Measurements from ENCODE around the gene ATG2A.

ATG2A gene

GRCh38 chr11:64872790-64873488 is 44.1 kb downstream of the ATG2A start:
- no peak for DNase-seq (ENCODE audit: low read depth in 2 of 2, low spot score in 1 of 2)

GRCh38 chr11:64871492-64871891 is 45.5 kb downstream of the ATG2A start:
- DNase-seq (ENCODE audit: low read depth in 2 of 2, low spot score in 1 of 2): no peak

DNA sequence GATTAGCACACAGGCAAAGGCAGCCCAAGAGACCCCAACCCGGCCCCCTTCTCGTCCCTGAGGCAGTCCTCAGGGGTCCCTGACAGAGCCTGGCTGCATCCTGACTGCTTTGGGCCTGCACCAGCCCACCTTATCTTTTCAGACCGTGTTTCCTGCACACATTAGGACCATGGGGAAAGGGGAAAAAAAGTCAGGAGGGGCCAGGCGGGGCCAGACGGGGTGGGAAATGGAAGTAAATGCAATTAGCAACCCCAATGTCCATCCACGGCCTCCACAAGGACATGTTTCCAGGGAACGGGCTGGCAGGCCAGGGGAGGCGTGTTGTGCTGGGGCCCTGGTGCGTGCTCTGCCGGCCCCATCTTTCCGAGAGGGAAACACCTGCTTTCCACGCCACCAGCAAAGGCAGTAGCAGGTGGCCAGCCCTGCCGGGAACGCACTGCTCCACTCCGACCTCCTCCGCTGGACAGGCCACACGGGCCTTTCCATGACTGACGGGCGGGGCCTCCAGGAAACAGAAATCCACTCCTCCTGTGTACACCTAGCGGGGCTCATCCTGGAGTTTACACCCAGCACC is 46.0 kb downstream of the ATG2A start:
- no peak for DNase-seq (ENCODE audit: low read depth in 2 of 2, low spot score in 1 of 2)

DNA sequence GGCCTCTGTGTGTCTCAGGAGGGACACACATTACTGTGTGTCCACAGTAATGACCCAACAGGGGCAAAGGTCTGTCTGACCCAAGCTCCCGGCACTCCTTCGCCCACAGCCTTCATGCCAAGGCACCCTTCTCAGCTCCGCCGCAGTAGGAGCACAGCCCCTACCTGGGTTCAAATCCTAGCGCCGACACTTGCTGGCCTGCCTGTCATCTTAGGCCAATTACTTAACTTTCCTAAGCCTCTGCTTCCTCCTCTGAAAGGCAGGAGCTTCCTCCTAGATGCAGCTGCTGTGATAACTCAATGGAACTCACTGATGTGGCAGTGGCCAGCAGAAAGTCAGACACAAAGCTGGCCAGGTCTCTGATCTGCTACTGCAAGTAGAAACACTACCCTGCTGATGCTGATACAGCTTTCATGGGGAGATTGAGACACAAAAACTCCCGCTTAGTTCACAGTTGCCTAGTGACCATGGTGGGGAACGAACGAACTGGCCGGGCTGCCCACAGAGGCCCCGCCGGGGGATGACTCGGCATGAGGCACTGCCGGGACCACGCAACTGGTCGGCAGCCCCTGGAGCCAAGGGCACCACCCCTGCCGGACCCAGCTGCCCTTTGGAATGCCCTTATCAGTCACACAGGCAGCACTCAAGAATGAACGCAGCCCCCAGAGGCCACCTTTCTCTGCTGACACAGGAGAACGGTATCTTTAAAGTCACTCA is 46.7 kb downstream of the ATG2A start:
- no peak for DNase-seq (ENCODE audit: low read depth in 2 of 2, low spot score in 1 of 2)

DNA sequence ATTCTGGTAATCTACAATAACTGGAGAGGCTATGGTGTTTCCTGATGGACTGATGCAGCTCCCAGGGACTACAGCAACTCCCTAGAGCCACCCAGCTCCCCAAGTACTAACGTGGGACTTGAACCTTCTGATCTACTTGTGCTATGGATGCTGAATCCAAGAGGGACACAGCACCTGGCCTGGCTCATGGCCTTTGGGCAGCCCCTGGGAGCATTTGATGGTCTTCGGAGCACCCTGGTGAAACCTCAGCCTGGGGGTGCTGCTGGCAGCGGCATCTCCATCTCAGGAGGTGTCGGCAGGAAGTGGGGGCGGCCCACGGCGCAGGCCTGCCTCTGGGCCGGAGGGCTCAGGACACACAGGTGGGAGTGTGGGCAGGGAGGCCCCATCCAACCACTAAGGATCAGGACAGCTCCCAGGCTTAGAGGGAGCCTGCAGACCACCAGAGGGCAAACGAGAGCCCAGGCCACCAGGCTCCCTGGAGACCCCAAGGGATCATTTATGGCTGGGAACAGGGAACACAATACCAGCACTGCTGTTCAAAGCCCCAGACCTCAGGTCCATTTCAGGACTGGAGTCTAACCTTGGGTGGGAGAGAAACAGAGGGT is 47.3 kb downstream of the ATG2A start:
- no peak for DNase-seq (ENCODE audit: low read depth in 2 of 2, low spot score in 1 of 2)

- DNase-seq (ENCODE audit: low read depth in 2 of 2, low spot score in 1 of 2): no peak
Measured at GRCh38 chr11:64868904-64869570, 48.0 kb downstream of the ATG2A start.

DNA sequence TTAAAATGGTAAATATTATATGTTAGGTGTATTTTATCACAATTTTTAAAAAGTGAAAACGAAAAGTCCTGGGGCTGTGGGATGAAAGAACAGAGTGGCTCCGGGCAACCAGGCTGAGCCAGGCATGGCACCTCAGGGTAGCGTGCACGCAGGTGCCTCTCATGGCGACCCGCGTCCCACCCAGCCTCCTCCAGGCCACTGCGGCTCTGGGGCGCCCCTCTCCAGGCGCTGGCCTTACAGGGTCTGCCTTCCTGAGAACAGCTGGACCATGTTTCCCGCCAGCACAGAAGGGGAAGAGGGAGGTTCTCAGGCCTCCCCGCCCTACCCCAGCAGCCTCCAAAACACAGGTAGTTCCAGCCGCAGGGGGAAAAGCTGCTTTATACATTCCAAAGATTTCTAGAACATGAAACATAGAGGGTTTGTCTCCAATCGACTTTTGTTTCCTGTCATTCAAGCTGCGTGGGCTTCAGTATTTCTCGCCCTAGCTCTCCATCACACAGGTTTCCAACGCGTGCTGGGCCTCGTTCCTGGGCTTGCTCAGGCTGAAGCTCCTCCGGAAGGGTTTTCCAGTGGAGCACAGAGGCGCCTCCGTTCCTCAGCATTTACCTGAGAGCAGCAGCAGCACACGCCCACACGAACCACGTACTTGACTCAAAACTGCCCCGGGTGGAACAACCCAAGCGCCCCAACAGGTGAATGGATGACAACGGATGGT is 49.1 kb downstream of the ATG2A start:
- no peak for DNase-seq (ENCODE audit: low read depth in 2 of 2, low spot score in 1 of 2)

DNA sequence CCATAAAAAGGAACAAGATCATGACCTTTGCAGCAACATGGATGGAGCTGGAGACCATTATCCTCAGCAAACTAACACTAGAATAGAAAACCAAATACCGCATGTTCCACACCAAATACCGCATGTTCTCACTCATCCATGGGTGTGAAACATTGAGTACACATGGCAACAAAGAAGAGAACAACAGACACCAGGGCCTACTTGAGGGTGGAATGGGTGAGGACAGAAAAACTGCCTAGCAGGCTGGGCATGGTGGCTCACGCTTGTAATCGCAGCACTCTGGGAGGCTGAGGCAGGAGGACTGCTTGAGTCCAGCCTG is 50.9 kb downstream of the ATG2A start:
- DNase-seq (ENCODE audit: low read depth in 2 of 2, low spot score in 1 of 2): no peak

DNA sequence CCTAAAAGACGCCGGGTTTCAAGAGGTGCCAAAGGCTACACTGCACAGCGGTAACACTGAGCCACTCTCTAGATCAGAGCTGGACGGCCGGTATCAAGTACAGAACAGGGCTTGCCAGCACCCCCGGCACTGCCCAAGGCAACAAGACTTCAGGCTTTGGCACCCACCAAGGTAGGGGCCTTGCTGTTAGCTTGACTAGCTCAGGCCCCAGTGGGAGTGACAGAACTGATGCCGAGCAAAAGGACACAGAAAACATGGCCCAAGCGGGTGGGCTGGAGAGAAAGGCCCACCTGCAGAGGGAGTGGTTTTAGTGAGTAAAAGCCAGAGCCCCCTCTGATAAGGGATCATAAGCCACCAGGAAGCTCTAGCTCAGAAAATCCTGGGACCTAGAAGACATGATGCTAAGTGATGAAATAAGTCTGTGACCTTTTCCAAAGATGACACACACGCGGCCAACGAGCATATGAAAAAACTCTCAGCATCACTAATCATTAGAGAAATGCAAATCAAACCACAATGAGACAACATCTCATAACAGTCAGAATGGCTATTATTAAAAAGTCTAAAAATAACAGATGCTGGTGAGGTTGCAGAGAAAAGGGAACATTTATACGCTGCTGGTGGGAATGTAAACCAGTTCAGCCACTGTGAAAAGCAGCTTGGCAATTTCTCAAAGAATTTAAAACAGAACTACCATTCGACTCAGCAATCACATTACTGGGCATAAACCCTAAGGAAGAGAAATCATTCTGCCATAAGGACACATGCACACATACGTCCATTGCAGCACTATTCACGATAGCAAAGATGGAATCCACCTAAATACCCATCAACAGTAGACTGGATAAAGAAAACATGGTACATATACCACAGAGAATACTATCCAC is 51.5 kb downstream of the ATG2A start:
- no peak for DNase-seq (ENCODE audit: low read depth in 2 of 2, low spot score in 1 of 2)

DNA sequence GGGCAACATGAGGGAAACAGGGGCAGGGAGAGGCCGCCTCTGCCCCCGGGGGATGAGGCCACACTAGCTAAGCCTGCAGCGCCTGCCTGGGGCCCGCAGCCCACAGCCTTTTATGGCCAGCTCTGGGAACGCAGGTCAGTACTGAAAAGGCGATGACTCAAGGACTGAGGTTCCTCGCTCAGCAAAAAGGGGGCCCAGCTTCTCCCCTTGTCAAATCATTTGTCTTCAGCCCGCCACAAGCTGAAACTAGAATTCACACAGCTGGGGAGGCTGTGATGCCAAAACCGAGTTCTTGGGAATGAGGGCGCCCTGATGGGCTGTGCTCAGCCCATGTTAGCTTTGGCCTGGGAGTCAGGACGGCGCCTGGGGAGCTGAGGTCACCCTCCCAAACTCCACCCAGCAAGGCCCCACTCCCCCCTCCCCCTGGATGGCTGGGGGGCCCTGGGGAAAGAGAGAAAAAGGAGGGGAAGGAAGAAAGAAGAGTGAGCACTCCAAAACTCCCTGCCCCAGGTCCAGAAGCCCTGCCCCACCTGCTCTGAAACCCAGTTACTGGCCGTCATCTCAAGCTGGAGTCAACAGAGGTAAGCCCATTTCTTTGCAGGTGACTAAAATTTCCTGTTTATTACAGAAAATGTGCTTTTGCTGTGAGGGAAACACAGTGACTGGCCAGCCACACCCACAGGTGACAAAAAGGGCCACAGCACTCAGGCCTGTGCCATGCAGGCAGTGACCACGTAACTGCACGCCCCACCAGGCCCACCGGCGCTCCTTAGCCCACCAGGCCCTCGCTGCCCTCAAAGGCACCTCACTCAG is 52.3 kb downstream of the ATG2A start:
- DNase-seq (ENCODE audit: low read depth in 2 of 2, low spot score in 1 of 2): no peak

DNA sequence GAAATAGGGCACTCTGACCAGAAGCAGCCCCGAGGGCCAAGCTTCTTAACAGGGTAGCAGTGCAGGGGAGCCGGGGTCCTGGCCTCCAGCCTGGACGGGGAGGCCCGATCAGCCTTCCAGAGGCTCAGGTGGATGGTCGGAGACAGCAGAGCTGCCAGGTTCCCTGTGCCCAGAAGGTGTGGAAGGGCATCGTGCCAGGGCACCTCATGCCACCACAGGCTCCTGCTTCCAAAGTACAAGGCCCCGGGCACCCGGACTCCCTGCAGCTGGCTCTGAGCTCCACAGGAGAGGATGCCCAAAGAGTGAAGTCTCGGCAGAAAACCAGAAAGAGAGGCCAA is 52.9 kb downstream of the ATG2A start:
- DNase-seq (ENCODE audit: low read depth in 2 of 2, low spot score in 1 of 2): no peak

- no peak for DNase-seq (ENCODE audit: low read depth in 2 of 2, low spot score in 1 of 2)
Measured at GRCh38 chr11:64863391-64864060, 53.5 kb downstream of the ATG2A start.

- DNase-seq (ENCODE audit: low read depth in 2 of 2, low spot score in 1 of 2): no peak
Measured at GRCh38 chr11:64862987-64863390, 54.0 kb downstream of the ATG2A start.

DNA sequence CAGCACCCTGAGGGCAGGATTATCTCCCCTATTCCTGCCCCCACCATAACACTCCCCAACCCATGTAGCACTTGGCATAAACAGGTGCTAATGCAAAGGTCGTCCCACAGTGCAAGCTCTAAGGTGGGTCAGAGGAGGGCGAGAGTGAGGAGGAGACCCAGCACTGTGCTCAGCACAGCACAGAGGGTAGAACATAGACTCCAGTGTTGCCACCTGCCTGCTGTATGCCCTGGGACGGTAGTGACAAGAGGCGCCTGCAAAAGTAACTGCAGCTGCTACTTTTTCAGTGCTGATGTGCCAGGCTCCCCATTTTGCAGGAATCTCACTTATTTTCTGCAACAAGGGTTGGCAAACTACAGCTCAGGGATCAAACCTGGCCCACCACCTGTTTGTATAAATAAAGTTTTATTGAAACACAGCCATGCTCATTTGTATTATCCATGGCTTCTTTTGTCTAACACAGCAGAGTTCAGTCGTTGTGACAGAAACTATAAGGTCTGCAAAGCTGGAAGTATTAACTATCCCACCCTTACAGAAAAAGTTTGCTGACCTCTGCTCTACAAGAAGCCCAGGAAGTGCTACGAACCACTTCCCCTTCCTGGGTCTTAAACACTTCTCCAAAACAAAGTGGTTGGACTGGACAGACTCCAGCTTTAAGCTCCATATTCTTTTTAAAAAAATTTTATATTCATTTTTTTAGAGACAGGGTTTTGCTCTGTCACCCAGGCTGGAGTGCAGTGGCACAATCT is 55.6 kb downstream of the ATG2A start:
- DNase-seq (ENCODE audit: low read depth in 2 of 2, low spot score in 1 of 2): no peak

DNA sequence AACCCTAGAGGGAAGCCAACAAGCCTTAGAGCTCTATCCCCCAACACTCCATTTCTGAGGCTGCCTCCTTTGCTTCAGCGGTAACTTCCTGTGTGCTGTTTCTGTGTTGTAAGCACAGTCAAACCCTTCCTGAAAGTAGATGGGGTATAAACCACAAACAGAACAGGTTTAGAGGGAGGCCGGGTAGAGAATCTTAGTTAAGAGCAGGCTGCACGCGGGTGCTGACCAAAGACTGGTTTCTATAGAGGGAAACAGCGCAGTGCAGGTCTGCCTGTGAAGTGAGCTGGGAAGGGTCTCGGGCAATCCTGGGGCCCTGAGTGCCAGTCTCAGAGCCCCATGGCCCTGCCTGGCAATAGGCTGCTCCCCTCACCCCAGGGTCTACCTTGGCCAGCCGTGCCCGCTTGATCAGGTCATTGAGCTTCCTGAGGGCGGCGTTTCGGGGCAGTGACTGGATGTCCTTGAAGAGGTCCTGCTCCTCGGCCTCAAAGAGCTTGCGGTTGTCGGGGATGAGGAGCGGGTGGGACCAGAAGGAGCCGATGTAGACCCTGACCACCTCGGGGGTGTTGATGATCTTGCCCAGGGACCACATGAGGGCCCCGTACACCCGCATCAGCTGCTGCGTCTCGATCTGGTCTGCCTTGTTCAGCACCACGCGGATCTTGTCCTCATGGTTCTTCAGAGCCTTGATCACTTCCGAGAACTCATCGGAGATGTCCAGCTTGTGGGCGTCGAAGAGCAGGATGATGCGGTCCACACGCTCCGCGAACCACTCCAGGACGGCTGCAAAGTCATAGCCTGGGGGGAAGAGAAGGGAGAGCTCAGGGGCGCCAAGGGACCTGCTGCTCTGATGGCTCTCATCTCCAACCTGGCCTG is 57.2 kb downstream of the ATG2A start:
- no peak for DNase-seq (ENCODE audit: low read depth in 2 of 2, low spot score in 1 of 2)

- no peak for DNase-seq (ENCODE audit: low read depth in 2 of 2, low spot score in 1 of 2)
Measured at GRCh38 chr11:64858467-64859263, 58.3 kb downstream of the ATG2A start.
